ENCODE measurements around the gene LRRFIP2. TPM values are rescaled to one million over a fixed set of nuclear protein-coding genes. Genes with fewer than 3 reads are reported as not detected.
A peak's percentile ranks its signal among the peaks of the same experiment; 100 is the strongest.
"Not testable (repeated sequence)": the region's sequence is repeated elsewhere in the genome, so short reads cannot be mapped to it uniquely, and the experiment has no call there.

The LRRFIP2 gene
- total RNA-seq, 1 donor from 2014 or later, result 26.7 TPM

DNA sequence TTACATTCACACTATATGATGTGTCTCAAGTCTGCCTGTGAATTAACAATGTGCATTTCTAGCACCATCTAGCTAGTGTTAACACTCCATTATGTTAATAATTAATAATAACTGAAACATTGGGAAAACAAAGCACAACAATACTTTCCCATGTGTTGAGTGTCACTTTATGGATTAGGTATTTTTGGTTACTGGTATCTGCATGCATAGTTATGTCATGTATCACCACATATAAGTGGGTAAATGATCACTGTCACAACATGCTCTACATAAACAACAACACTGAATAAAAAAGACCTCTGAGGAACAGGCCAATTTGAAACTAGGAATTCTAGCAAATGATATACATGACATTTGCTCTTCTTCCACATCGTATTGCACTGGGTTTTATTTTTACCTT, 106.4 kb downstream of the LRRFIP2 start:
- no peak for DNase-seq (ENCODE audit: low read depth in 2 of 2)

DNA sequence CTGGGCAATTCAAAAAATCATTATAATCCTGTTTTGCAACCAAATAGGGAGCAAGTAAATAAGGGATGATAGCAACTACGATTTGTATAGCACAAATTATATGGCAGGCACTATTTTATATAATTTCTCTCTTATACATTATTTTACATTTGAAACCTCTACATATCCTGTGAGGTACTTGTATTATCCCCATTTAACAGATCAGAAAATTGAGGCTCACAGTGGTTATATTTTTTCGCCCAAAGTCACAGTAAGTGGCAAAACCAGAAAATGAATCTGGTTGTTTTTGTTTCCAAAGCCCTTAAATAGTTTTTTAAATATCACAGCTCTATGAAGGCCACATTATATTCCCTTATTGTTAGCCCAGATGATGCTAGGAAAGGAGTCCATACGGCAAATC, 106.8 kb downstream of the LRRFIP2 start:
- DNase-seq (ENCODE audit: low read depth in 2 of 2), result no peak

DNA sequence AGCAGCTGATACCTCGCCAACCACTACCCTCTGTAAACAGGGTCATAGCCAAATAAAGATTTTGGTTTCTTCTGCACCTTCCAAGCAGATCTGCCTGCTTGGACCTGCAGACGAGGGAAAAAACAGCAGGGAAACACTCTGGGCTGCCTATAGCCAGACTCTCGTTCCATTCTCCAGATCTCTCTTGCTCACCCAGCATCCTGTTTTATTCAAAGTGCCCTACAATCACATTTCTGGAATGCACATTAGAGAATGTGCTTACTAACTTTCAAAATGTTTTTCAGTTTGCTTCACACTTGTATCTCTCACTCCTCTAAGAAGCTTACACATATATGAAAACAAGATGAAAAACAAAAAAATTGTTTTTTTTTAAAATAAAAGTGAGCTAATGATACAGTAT, 109.6 kb downstream of the LRRFIP2 start:
- DNase-seq (ENCODE audit: low read depth in 2 of 2), result no peak

DNA sequence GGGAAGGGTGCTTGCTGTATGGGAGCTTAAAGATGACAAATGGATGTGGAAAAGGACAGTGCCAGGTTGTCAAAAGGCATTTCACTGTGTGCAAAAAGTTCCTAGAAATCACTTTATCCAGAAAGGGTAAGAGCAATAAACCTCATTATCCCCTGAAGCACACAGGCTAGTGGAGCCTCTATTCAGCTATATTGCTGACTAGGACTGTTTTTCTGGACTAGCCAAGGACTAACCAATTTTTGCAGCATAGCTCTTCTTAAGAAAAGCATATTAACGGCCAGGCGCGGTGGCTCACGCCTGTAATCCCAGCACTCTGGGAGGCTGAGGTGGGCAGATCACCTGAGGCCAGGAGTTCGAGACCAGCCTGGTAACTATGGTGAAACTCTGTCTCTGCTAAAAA, 116.3 kb downstream of the LRRFIP2 start:
- no peak for DNase-seq (ENCODE audit: low read depth in 2 of 2)

DNA sequence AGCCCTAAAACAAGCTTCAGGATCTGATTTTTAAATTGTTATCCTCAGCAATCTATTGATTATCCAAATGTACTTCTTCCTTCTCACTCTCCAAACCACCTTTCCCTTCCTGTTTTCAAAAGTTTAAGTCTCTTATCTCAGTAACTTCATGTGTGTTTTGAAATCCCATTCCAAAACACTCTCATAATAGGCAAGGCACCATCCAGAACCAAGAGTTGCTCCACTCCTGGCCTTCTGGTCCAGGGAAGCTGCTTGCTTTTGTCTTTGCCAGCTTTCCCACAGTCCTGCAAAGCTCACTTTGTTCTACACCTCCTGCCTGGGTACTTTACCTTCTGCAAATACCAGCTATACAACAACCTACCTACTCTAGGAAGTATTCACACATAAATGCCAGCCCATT, 117.6 kb downstream of the LRRFIP2 start:
- no peak for DNase-seq (ENCODE audit: low read depth in 2 of 2)

DNA sequence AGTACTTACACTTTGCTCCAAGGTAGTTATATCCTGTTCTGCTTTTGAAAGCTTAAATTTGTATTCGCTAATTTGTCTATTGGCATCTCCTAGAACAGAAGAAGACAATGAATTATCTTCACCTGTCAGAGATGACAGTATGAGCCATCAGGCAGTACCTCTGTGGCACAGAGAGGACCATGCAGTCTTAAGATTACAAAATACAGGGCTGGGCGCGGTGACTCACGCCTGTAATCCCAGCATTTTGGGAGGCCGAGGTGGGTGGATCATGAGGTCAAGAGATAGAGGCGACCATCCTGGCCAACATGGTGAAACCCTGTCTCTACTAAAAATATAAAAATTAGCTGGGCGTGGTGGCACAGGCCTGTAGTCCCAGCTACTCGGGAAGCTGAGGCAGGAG, 119.3 kb downstream of the LRRFIP2 start:
- not testable (repeated sequence) for DNase-seq (ENCODE audit: low read depth in 2 of 2)

DNA sequence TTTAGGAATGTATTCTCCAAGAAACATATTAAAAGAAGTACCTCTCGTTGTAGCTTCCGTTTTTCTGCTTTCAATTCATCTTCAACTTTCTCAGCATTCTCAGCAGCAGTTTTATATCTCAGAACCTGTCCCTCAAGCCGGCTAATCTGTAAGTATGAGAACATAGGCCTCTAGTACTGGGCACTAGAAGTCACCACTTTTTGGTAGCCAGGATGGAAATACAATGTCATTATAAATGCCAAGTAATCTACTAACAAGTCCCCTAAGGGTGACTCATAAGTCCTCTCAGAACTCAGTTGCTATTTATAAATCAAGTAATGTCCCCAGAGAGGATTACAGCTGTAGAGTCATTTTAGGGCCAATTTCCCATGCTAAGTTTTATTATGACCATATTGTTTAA, 120.0 kb downstream of the LRRFIP2 start:
- DNase-seq (ENCODE audit: low read depth in 2 of 2), result peak in 1 of 2 donors; percentile 81

DNA sequence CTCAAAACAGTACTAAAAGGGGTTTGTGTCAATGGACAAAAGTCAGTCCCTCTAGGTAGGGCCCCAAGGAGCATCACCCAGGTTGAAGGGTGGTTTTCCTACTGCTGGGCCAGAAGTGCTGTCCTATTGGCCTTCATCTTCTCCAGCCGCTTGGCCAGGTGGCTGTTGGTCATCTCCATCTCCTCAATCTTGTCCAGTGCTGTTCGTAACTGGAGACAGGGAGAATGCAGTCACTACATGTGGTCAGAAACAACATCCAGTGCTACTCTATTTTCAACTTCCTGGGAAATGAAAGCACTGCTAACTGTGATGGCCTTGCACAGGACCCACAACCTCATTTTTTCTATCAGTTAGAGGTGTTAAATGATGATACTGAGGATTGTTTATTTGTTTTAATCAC, 120.6 kb downstream of the LRRFIP2 start:
- no peak for DNase-seq (ENCODE audit: low read depth in 2 of 2)

DNA sequence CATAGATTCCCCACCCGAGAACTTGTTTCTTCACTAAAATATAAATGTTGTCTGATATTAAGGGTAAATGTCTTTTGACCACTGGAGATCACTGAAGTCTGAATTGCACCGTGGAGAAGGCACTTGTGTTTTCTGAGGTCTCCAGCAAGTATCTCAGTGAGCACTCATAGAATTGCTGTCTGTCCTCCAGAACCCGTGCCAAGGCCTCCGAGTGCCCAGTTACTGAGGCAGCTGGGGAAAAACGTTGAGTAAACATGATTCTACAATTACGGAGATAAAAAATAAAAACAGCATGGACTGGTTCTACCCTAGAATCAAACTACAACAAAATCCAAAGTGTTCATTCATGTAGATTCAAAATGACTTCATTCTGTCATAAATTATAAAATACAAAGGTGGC, 121.0 kb downstream of the LRRFIP2 start:
- DNase-seq (ENCODE audit: low read depth in 2 of 2), result no peak

DNA sequence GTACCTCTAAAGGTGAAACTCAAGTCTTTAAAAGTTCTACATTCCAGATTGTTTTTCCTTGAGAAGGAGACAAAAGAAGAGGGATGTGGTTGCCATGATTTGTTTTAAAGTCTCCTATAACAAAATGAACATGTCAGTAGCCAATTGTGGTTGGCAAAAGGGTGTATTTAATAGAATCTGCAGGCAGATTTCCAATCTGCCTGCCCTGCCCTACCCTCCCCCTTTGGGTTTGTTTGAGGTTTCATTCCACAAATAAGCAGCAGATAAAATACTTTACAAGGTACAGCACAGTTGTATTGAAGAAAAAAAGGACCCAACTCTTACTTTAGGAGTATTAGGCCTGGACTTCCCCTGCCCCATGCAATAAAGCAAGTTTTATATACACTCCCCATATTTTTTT, 121.5 kb downstream of the LRRFIP2 start:
- no peak for DNase-seq (ENCODE audit: low read depth in 2 of 2)

DNA sequence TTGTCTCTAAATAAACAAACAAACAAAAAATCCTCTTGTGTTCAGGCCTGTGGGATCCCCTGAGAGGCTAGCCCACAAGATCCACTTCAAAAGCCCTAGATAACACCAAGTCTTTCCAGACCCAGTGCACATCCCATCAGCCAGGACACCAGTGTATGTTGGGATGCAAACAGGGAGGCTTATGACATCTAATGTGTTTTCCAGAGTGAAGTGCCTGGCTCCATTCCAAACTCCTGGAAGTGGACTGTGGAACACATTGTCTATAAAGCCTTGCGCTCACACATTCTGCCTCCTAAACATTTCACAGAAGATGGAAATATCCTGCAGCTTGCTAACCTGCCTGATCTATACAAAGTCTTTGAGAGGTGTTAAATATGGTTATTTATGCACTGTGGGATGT, 124.1 kb downstream of the LRRFIP2 start:
- DNase-seq (ENCODE audit: low read depth in 2 of 2), result peak in 1 of 2 donors; percentile 53

DNA sequence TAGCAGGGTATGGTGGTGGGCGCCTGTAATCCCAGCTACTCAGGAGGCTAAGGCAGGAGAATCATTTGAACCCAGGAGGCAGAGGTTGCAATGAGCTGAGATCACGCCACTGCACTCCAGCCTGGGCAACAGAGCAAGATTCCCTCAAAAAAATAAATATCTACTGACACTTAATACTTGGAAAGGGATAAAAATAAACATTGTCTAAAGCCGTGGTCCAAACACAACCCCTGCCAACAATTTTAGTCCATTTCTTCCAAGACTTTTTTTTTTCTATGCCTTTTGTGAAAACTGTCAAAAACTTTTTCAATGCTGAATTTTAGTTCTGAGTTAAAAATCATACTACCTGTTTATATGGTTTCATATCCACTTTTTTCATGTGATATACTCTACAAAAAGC, 131.7 kb downstream of the LRRFIP2 start:
- DNase-seq (ENCODE audit: low read depth in 2 of 2), result not testable (repeated sequence)

DNA sequence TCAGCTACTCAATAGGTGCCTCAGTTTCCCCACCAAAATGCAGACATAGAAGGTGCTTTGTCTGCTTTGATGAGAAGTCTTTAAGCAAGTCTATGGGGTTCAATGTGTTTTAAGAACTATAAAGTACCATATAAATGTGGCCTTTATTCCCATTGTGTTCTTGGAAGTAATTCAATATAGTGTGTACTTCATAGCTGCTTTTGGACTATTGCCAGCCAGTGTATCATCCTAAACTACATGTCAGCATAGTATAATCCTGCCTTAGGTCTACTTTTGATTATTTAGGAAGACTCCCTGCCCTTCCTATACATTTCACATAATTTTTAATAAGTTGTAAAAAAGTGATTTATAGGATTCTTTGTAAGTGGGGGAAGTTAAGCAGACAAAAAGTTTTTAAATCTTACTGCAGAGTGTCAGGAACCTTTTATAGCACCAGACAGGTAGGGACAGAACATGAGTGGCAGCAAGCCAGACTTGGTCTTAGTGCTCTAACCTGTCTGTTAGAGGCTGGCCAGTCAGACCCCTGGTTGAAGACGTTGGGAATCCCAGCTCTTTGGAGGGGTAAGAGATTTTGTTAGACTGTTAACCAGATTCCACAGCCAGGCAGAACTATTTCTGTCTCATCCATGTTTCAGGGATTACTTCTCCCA, 132.7 kb downstream of the LRRFIP2 start:
- DNase-seq (ENCODE audit: low read depth in 2 of 2), result peak in 1 of 2 donors; percentile 18

DNA sequence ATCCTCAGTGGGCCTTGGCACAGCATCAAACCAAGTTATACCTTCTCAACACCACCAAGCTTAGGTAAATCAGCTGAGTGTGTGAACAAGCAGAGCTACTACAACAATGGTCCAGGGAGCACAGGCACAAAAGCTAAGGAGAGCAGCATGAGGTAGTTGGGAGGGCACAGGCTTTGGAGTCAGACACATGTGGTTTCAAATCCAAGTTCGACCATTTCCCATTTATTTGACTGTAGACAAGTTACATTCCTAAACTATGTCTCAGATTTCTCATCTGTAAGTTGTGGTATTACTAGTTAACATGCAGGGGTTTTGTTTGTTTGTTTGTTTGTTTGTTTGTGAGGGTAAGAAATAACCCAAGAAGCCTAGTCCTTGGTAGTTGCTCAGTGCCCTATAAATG, 134.2 kb downstream of the LRRFIP2 start:
- DNase-seq (ENCODE audit: low read depth in 2 of 2), result no peak

DNA sequence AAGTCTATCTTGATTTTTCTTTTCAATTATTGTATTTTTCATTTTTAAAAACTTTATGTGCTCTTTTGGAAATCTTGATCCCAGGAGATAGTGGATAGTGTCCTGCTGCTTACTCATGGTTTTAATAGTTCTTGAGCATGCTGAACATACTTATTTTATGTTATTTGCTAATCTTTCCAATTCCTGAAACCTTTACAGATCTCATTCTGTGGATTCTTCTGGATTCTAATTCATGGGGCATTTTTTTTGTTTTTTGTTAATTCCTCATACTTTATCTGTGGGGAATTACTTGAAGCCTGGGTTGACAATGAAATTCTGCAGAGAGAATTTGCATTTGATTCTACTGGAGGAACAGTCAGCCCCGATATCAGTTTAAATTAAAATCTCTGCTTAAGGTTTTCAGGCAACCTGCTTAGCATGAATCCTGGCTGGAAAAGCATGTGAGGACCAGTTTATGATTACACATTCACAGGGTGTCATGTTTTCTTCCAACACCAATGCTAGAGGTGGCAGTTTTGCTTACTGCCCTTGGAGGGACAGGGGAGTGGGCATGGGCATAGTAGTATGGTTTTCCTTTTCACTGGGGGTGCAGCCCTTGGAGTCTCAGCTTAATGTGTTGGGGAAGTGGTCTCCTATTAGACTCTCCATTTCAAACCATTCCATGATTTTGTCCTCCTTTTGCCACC, 135.1 kb downstream of the LRRFIP2 start:
- no peak for DNase-seq (ENCODE audit: low read depth in 2 of 2)

DNA sequence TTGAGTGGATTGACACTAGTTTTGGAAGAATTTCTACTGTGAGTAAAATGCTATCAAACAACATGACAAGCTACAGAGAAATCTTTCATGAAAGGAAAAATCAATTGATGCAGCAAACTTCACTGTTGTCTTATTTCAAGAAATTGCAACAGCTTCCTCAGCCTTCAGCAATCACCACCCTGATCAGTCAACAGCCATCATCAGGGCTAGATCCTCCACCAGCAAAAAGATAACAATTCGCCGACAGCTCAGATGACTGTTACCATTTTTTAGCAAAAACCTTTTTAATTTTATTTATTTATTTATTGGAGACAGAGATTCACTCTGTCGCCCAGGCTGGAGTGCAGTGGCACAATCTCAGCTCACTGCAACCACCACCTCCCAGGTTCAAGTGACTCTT, 137.0 kb downstream of the LRRFIP2 start:
- DNase-seq (ENCODE audit: low read depth in 2 of 2), result no peak

DNA sequence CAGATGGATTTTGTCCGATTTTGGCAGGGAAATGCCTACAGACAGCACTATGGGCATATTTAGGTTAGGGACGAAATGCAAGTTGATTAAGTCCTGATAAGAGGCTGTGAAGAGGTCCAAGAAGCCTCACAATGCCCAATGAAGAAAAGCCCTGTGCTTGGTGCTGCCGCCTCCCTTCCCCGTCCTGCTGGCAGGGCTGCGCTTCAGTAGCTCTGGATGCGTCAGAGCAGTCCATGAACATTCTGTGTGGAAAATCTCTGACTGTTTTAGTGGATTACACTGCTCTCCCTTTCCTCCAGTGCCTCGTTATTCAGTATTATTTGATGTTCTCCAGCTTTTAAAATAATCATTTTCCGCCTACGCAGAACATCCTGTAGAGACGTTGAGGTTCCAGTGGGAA, 141.4 kb downstream of the LRRFIP2 start:
- no peak for DNase-seq (ENCODE audit: low read depth in 2 of 2)

DNA sequence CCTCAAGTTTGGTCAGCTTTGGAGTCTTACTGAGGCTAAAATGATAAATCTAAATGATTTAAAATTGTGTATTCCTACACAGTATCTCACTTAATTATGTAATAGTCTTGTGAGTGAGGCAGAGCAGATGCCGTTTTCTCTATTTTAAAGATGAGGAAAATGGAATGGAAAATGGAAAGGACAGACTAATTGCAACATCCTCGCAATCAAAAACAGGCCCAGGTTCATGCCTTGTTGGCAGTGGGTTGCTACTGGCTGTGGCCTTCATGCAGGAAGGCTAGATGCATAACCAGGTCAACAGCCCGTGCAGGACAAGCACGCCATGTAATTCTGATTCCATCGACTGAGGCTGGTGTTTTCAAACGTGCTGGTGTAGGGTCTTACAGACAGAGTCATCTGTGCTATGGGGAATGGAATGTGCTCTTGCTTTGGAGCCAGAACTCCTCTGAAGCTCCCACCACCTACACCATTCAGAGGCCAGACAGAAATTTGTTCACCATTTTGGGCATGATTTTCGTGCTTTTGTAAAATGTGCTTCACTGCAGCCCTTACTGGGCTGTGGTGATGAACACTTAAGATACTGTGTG, 143.2 kb downstream of the LRRFIP2 start:
- DNase-seq (ENCODE audit: low read depth in 2 of 2), result no peak

DNA sequence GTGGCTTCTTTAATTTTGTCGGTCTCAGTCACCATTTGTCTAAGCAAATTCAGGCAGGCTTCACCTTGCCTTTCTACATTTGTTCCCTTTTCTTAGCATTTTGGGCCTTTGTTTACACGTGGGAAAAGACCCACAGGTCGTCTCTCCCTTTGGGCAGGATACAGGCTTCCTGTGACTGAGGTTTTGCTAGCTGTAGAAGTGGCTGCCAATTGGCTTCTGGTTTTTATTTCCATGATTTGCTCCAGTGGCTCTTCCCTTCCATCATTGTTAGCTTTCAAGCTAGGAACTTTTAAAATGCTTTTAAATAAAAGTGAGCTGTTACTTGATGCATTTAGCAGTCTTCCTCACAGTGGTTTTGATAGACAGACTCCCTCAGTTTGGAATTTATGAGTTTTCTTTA, 143.8 kb downstream of the LRRFIP2 start:
- peak; percentile 56 to 89 for DNase-seq (ENCODE audit: low read depth in 2 of 2)

DNA sequence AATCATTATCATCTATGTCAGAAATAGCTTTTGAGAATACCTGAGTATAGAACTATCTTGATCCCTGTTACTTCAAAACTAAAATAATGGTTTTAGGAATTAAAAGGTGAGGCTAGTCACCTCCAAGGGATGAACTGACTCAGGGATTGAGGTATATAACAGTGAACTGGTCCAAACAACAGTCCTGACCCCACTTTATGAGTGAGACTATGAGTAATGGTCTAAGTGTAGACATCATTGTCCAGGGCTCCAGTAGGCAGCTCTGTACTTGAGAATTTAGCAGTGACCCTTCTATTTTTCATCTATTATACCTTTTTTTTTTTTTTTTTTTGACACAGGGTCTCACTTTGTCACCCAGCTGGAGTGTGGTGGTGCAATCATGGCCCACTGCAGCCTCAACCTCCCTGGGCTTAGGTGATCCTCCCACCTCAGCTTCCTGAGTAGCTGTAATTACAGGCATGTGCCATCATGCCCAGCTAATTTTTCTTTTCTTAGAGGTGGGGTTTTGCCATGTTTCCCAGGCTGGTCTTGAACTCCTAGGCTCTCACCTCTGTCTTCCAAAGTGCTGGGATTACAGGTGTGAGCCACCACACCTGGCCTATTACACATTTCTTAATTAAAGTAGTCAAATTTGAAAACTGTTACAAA, 144.7 kb downstream of the LRRFIP2 start:
- DNase-seq (ENCODE audit: low read depth in 2 of 2), result no peak

DNA sequence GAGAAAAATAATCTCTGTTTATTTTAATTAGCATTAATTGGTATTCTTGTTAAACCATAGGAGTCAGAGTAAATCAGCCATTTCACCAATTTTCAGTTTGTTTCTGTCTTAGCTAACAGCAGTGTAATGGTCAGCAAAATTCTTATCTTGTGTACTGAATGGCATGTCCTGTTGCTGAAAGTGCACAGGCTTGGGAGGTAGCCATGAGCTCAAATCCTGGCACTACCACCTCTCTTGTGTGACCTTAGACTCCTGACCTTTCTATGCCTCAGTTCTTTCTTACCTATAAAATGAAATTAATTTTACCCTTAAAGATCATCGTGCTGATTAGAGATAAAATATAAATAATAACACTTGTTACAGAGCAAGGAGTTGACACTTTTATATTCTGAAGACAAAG, 145.3 kb downstream of the LRRFIP2 start:
- peak in 1 of 2 donors; percentile 4 for DNase-seq (ENCODE audit: low read depth in 2 of 2)

DNA sequence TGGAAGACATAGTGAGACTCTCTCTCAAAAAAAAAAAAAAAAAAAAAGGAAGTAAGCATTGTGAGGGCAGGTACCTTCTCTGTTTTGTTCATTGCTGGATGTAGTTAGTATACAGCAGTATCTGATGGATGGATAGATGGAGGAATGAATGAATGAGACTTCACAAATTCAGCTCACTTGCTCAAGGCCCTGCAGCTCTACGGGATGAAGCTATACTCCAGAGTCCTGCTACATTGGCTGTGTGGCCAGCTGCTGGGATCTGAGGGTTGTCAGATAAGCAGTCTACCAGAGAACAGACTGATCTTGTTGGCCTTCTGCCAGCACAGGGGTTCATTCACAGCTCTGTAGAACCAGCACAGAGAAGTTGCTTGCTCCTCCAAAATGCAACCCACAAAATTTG, 146.1 kb downstream of the LRRFIP2 start:
- peak in 1 of 2 donors; percentile 27 for DNase-seq (ENCODE audit: low read depth in 2 of 2)

DNA sequence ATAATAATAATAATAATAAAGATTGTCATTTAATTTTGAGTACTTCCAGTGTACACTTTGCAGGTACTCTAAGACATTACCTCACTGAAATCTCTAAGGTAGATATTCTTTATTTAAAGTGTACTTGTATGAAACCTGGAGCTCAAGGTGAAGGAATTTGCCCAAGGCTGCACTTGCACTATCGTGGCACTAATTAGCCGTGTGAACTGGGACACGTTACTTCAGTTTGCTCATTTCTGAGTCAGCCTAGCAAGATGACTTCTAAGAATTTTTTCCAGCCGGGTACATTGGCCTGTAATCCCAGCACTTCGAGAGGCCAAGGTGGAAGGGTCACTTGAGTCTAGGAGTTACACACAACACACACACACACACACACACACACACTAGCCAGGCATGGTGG, 147.5 kb downstream of the LRRFIP2 start:
- DNase-seq (ENCODE audit: low read depth in 2 of 2), result no peak
